K562 (cell line): Measurements from ENCODE around the gene HCFC1R1. TPM values are rescaled to one million over a fixed set of nuclear protein-coding genes. Genes with fewer than 3 reads are reported as not detected.

Experiments used
- ATF7 ChIP-seq: fragments of 450-650 bp; IDR thresholded peaks from 2 replicates; pipeline ENCODE4 v1.7.1; 2014; ENCODE audit warnings: mild to moderate bottlenecking, moderate library complexity
- CGGBP1 ChIP-seq: fragments of 250-450 bp; sonication (Bioruptor Pico); IDR thresholded peaks from 2 replicates; pipeline ENCODE4 v1.9.0; 2021; ENCODE audit warnings: mild to moderate bottlenecking
- ETV5 ChIP-seq: sonication (generic); formaldehyde crosslinking; IDR thresholded peaks from 2 replicates; pipeline ENCODE4 v1.4.0; 2020; ENCODE audit warnings: low read depth, mild to moderate bottlenecking, missing genetic modification reagents
- HLTF ChIP-seq: fragments of 450-650 bp; IDR thresholded peaks from 2 replicates; pipeline ENCODE4 v1.6.1; 2016
- HNRNPL ChIP-seq: fragments of 200-400 bp; formaldehyde crosslinking; IDR thresholded peaks from 2 replicates; pipeline ENCODE4 v1.6.1; 2017; ENCODE audit warnings: low read depth, mild to moderate bottlenecking, low read length
- ILK ChIP-seq: fragments of 450-650 bp; IDR thresholded peaks from 2 replicates; pipeline ENCODE4 v1.6.1; 2016; ENCODE audit warnings: missing genetic modification characterization, low read depth, mild to moderate bottlenecking, missing compliant biosample characterization, moderate library complexity, borderline replicate concordance
- PHF8 ChIP-seq: fragments of 200-600 bp; sonication (generic); IDR thresholded peaks from 2 replicates; pipeline ENCODE4 v1.6.1; 2012; ENCODE audit warnings: mixed run types, mild to moderate bottlenecking, inconsistent platforms, low read length, moderate library complexity, borderline replicate concordance
- RNF2 ChIP-seq: sonication (generic); IDR thresholded peaks from 2 replicates; pipeline ENCODE4 v1.6.1; 2016
- SIX5 ChIP-seq, 2 experiments: IDR thresholded peaks; 2 replicates each; pipeline ENCODE4 v1.6.1; 2011; ENCODE audit warnings: low read length in 2 of 2, borderline replicate concordance in 1 of 2, low read depth in 1 of 2, mild to moderate bottlenecking in 1 of 2, moderate library complexity in 1 of 2; ENCODE audit not compliant: insufficient read depth in 1 of 2
- THAP12 ChIP-seq: fragments of 250-450 bp; sonication (Bioruptor Pico); IDR thresholded peaks from 2 replicates; pipeline ENCODE4 v1.9.0; 2021; ENCODE audit warnings: mild to moderate bottlenecking, inconsistent platforms
- ZNF354B ChIP-seq: fragments of 250-450 bp; sonication (Bioruptor Pico); IDR thresholded peaks from 2 replicates; pipeline ENCODE4 v1.4.0; 2020
- polyA plus RNA-seq, 8 experiments: library from polyadenylated mRNA; depleted of rRNA in 4 of 8; stranded (reverse) in 5 of 8; unstranded in 3 of 8; fragments of >200 nt; fragmentation: Nextera tagmentation in 2 of 8; fragmentation: Illumina TruSeq in 1 of 8; extraction: Ambion mirVana in 2 of 8; extraction: Trizol in 1 of 8; gene quantifications; 2 replicates each; pipeline versions ENCODE4 v1.2.1 to v1.2.3, GENCODE V29; 2011 to 2014; ENCODE audit warnings: inconsistent platforms in 1 of 8, missing spikeins in 1 of 8
- total RNA-seq, 7 experiments: library from RNA; depleted of rRNA in 6 of 7; stranded (reverse); fragments of >200 nt in 6 of 7; fragmentation: Illumina TruSeq in 2 of 7; extraction: Trizol in 2 of 7; gene quantifications; 2 replicates each; pipeline versions ENCODE4 v1.2.1 to v1.2.3, GENCODE V29; 2011 to 2021; ENCODE audit warnings: low replicate concordance in 1 of 7
- TF ChIP-seq, protein P1 (sequence below), 3 experiments: fragments of 200-800 bp in 1 of 3; fragments of 250-450 bp in 1 of 3; fragments of 450-650 bp in 1 of 3; sonication (Bioruptor Pico) in 1 of 3; sonication (Bioruptor generic) in 1 of 3; formaldehyde crosslinking in 1 of 3; IDR thresholded peaks; 2 replicates each; pipeline versions ENCODE4 v1.6.1 to v1.8.0; 2016 to 2022; ENCODE audit warnings: mild to moderate bottlenecking in 2 of 3, missing genetic modification characterization in 2 of 3, missing compliant biosample characterization in 1 of 3, moderate library complexity in 1 of 3

The HCFC1R1 gene
- total and polyA plus RNA-seq, 9 of the 15 experiments (the other 6 are each of a cell fraction or from before 2014, with no cell fraction given): 2.2 to 29.0 (median 11.2) TPM

- TF ChIP-seq CGGBP1 (CRISPR knock-in tag) (no peak), ILK (tag) (no peak), RNF2 (0 out of 2 replicates have a peak, but pooled peaks have one; percentile 19), ETV5 (CRISPR knock-in tag) (no peak), THAP12 (no peak), SIX5 (IDR thresholded peaks at IDR 0.05; ENCODE audit: borderline replicate concordance in 1 of 2, insufficient read depth in 1 of 2, low read depth in 1 of 2, low read length in 2 of 2) (no peak), ZNF354B (no peak), ATF7 (peak; percentile 31; the same call in 1 of the 2 replicates), HNRNPL (no peak), HLTF (no peak), PHF8 (no peak)
- TF ChIP-seq, protein P1, sequence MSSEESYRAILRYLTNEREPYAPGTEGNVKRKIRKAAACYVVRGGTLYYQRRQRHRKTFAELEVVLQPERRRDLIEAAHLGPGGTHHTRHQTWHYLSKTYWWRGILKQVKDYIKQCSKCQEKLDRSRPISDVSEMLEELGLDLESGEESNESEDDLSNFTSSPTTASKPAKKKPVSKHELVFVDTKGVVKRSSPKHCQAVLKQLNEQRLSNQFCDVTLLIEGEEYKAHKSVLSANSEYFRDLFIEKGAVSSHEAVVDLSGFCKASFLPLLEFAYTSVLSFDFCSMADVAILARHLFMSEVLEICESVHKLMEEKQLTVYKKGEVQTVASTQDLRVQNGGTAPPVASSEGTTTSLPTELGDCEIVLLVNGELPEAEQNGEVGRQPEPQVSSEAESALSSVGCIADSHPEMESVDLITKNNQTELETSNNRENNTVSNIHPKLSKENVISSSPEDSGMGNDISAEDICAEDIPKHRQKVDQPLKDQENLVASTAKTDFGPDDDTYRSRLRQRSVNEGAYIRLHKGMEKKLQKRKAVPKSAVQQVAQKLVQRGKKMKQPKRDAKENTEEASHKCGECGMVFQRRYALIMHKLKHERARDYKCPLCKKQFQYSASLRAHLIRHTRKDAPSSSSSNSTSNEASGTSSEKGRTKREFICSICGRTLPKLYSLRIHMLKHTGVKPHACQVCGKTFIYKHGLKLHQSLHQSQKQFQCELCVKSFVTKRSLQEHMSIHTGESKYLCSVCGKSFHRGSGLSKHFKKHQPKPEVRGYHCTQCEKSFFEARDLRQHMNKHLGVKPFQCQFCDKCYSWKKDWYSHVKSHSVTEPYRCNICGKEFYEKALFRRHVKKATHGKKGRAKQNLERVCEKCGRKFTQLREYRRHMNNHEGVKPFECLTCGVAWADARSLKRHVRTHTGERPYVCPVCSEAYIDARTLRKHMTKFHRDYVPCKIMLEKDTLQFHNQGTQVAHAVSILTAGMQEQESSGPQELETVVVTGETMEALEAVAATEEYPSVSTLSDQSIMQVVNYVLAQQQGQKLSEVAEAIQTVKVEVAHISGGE (CRISPR knock-in tag; IDR thresholded peaks at IDR 0.05): no peak
These were observed 1.5 kb downstream of the HCFC1R1 start (continued) for GRCh38 chr16:3022208-3022683.
